Activated CD4-positive, alpha-beta T cell treated with anti-CD3 and anti-CD28 coated beads for 1 hour (primary cell): ENCODE results near the gene TMPRSS6.

Experiments used
- DNase-seq: peaks from one replicate; pipeline ENCODE4 v3.0.0-alpha.2; 2020

The TMPRSS6 gene

DNA sequence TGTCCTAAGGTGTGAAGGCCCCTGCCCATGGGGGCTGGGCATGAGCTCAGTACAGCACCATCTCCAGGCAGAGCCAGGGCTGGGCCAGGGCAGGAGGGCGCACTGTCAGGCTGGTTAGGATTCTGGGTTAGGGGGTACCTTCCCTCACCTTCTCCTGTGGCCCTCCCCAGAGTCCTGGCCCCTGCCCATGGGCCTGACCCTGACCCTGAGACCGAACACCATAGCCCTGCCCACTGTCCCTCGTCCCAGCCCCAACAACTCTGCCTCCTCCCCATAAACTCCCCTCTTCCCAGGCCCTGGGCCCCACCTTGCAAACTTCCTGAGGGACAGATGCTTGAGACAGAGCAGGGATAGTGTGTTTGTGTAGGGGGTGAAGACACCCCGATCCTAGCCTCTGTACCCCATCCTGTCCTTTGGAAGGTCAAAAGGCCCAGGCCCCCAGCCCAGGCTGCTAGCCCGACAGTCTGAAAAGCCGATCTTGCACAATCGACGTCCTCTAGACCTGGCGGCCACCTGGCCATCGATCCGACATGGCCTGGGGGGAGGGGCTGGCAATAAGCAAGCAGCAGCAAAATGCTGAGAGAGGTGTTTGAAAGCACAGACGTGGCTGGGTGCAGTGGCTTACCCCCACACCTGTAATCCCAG lies 2.7 kb upstream of the TMPRSS6 start:
- DNase-seq: no peak

DNA sequence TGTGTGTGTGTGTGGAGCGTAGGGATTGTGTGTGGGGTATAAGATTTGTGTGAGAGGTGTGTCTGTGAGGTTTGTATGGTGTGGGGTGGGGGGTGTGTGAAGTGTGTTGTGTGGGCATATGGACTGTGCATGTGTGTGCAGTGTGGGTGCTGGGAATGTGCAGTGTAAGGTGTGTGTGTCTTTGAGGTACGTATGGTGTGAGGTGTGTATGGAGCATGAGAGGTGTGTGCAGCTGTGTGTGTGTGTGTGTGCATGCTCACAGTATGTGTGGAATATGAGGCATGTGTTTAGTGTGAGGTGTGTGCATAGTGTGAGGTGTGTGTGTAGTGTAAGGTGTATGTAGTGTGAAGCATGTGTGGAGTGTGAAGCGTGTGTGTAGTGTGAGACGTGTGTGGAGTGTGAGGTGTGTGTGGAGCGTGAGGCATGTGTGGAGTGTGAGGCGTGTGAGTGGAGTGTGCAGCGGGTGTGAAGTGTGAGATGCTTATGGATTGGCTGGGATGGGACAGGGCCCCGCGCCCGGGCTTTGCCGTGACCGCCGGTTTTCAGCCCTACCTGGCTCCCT lies 1.7 kb upstream of the TMPRSS6 start:
- no peak for DNase-seq

GRCh38 chr22:37107816-37108621 lies 1.5 kb downstream of the TMPRSS6 start:
- DNase-seq: no peak

DNA sequence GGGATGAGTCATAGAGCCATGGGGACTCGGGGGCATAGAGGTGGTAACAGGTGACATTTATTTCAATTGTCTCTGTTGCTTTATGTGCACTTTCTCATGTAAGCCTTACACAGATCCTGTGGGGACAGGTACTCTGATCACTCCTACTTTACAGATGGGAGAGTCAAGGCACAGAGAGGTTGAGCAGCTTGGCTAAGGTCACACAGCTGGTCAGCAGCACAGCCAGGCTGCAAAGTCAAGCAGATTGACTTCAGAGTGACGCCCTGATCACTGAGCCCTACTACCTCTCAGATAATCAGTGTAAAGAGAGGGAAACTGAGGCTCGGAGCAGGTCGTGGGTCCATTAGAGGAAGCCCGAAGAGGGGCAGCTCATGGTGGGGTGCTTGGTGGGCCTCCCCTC lies 3.5 kb downstream of the TMPRSS6 start:
- no peak for DNase-seq

GRCh38 chr22:37105154-37105553 lies 4.4 kb downstream of the TMPRSS6 start:
- no peak for DNase-seq

DNA sequence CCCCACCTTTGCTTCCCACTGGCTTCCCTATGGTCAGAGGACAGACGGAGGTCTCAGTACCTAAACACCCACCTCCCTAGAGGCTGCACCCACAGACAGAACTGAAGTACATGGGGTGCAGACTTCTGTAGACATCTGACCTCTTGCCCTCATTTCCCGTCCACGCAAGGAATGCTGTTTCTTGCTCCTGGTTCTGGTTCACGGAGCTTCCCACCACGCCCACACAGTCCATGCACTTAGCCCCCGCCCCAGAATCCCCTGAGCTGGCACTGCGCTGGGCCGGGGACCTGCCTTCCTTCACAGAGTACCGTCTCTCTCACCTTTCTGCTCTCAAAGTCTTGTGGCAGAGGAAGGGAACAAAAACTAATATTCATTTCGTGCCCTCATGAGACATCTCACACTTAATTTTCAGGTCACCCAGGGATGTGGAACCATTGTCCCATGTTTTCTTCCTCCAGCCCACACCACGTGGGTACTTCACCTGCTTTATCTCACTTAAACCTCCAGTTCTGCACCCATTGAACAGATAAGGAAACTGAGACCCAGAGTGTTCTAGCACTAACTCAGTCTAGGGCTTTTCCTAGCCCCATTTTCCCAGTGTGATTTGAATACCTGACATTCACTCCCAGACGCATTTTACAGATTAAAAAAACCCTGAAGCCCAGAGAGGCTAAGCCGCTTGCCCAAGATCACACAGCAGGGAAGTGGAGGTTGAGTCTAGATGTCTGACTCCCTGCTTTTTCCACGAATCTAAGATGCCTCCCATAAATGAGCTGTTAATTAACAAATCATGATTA lies 5.7 kb downstream of the TMPRSS6 start:
- no peak for DNase-seq

DNA sequence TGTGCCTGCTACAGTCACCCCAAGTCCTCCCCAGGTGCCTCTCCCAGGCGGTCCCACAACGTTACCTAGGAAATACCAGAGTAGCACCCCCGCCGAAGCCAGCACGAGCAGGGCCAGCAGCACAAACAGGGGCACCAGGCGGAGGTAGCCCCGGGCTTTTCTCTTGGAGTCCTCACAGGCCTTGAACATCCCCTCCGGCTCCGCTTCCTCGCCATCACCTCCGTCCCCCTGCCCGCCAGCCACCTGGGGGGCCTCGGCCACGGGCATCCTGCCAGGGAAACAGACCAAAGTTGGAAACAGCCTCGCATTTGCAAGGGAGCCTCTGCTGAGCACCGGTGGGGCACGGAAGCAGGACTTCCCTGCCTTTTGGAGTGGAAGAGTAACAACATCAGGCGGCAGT lies 6.4 kb downstream of the TMPRSS6 start:
- no peak for DNase-seq

- no peak for DNase-seq
These were observed 8.0 kb downstream of the TMPRSS6 start for GRCh38 chr22:37101311-37102066.

- no peak for DNase-seq
These were observed 8.9 kb downstream of the TMPRSS6 start for GRCh38 chr22:37100589-37101127.

GRCh38 chr22:37098976-37099591 lies 10.4 kb downstream of the TMPRSS6 start:
- DNase-seq: no peak

DNA sequence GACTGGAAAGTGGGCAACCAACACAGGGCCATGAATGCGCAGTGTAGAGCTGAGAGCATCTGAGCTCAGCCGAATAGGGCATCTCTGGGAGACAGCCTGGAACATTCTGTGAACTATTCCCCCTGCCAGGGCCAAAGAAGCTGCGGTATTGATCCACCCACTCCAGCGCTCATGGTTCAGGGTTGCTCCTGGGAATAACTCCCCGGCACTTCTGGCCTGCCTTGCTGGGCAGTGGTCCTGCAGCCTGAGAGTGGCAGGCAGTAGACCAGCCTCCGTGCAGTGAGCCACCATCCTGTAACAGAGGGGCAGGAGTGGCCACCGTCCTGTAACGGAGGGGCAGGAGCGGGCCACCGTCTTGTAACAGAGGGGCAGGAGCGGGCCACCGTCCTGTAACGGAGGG lies 12.2 kb downstream of the TMPRSS6 start:
- no peak for DNase-seq

- DNase-seq: no peak
These were observed 14.4 kb downstream of the TMPRSS6 start for GRCh38 chr22:37095113-37095512.

DNA sequence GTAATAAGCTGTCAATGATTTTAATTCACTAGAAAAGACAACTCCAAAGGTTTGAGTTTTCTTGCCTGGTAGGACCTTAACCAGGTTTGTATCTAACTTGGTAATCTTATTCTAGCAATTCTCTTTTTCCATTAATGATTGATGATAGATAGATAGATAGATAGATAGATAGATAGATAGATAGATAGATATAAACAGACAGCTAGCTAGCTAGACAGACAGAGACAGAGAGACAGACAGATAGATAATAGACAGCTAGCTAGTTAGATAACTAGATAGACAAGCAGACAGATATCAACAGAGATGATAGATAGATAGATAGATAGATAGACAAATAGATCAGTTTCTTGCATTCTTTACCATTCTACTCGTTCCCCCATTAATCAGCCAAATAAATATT lies 15.3 kb downstream of the TMPRSS6 start:
- DNase-seq: no peak

DNA sequence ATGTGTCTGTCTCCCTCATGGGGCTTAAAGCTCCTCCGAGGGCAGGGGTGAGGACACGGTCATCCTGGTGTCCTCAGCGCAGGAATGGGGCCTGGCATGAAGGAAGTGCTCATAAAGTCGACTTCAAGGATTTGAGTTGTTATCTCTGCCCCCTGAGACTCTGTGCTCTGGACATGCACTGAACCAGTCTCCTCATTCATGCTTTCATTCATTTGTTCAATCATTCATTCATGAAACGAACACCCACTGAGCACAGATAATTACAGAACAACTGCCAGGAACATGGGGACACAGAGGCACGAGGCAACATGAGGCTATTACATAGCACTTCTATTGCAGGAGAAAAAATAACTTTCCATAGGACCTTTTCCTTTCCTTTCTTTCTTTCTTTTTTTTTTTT lies 16.5 kb downstream of the TMPRSS6 start:
- no peak for DNase-seq

GRCh38 chr22:37091994-37092393 lies 17.5 kb downstream of the TMPRSS6 start:
- no peak for DNase-seq

GRCh38 chr22:37090920-37091695 lies 18.4 kb downstream of the TMPRSS6 start:
- no peak for DNase-seq

GRCh38 chr22:37089434-37089833 lies 20.1 kb downstream of the TMPRSS6 start:
- DNase-seq: no peak

DNA sequence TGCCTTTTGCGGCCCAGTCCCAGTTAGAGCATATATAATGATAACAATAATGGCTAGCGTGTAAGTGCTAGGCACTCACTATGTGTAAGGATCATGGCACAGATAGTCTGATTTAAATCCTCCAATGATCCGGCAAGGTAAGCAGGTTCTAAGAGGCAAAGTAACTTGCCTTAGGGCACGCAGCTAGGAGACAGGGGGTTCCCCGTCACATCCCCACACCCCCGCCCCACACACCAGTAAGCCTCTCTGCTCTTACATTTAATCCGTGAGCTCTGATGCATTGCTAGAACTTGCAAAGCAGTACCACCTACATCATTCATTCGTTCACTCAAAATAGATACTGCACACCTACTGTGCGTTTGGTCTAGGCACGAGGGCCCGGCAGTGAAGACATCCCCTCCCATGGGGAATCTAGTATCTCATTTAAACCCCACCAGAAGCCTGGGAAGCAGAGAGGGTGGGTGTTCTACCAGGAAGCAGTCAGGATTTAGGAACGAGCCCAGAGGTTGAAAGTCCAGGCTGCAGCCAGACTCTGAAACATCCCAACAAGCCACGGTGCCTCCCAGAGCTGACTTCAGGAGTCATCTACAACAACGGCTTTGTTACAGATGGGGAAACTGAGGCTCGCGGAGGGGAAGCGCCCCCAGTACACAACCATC lies 20.6 kb downstream of the TMPRSS6 start:
- DNase-seq: no peak

GRCh38 chr22:37088108-37088605 lies 21.4 kb downstream of the TMPRSS6 start:
- DNase-seq: no peak

GRCh38 chr22:37086184-37086583 lies 23.3 kb downstream of the TMPRSS6 start:
- no peak for DNase-seq
